Measurements from ENCODE around the gene EGLN2.
"Not testable (repeated sequence)": the region's sequence is repeated elsewhere in the genome, so short reads cannot be mapped to it uniquely, and the experiment has no call there.

Gene EGLN2

GRCh38 chr19:40819479-40820234 is 20.7 kb downstream of the EGLN2 start:
- peak; percentile 65 for DNase-seq

GRCh38 chr19:40822161-40822560 is 23.2 kb downstream of the EGLN2 start:
- DNase-seq = no peak

GRCh38 chr19:40822704-40823553 is 23.9 kb downstream of the EGLN2 start:
- not testable (repeated sequence) for DNase-seq

GRCh38 chr19:40824916-40825315 is 25.9 kb downstream of the EGLN2 start:
- DNase-seq = not testable (repeated sequence)

GRCh38 chr19:40825460-40826095 is 26.6 kb downstream of the EGLN2 start:
- DNase-seq = not testable (repeated sequence)

- not testable (repeated sequence) for DNase-seq
Observed at GRCh38 chr19:40826312-40826698, 27.3 kb downstream of the EGLN2 start.

GRCh38 chr19:40826699-40827385 is 27.9 kb downstream of the EGLN2 start:
- DNase-seq = not testable (repeated sequence)

GRCh38 chr19:40827386-40828247 is 28.6 kb downstream of the EGLN2 start:
- DNase-seq = no peak

GRCh38 chr19:40829205-40829604 is 30.2 kb downstream of the EGLN2 start:
- no peak for DNase-seq

GRCh38 chr19:40830741-40831140 is 31.8 kb downstream of the EGLN2 start:
- not testable (repeated sequence) for DNase-seq

GRCh38 chr19:40831502-40832430 is 32.8 kb downstream of the EGLN2 start:
- no peak for DNase-seq

- DNase-seq = not testable (repeated sequence)
Observed at GRCh38 chr19:40832431-40832790, 33.4 kb downstream of the EGLN2 start.

- not testable (repeated sequence) for DNase-seq
Observed at GRCh38 chr19:40833728-40834533, 34.9 kb downstream of the EGLN2 start.

- no peak for DNase-seq
Observed at GRCh38 chr19:40836754-40837429, 37.9 kb downstream of the EGLN2 start.

GRCh38 chr19:40838477-40838876 is 39.5 kb downstream of the EGLN2 start:
- DNase-seq = not testable (repeated sequence)

- not testable (repeated sequence) for DNase-seq
Observed at GRCh38 chr19:40842012-40842411, 43.0 kb downstream of the EGLN2 start.

GRCh38 chr19:40842997-40843652 is 44.1 kb downstream of the EGLN2 start:
- not testable (repeated sequence) for DNase-seq

GRCh38 chr19:40843653-40844052 is 44.7 kb downstream of the EGLN2 start:
- peak; percentile 67 for DNase-seq

GRCh38 chr19:40846722-40847121 is 47.7 kb downstream of the EGLN2 start:
- DNase-seq = not testable (repeated sequence)
